Panc1 (cell line): ENCODE data around the gene MCM5. TPM values are rescaled to one million over a fixed set of nuclear protein-coding genes. Genes with fewer than 3 reads are reported as not detected.

Source experiments
- ATAC-seq: fragments of 200-7000 bp; cut with Tn5 transposase; 2 replicates; pipeline ENCODE4 v1.9.1; 2020; ENCODE audit warnings: mild to moderate bottlenecking, moderate library complexity
- BruUV-seq: library from RNA; stranded (reverse); fragments of 400-500 nt; replicated peaks from 2 replicates; lab custom pipeline; 2021; lab: Mats Ljungman, UMichigan
- CTCF ChIA-PET: fragments of 300-600 bp; sonication (Branson Sonifier 250); formaldehyde crosslinking; loops from one replicate; lab custom pipeline; 2022; ENCODE audit warnings: antibody characterized with exemption; lab: Charles Lee
- POLR2A ChIA-PET: fragments of 300-600 bp; sonication (Branson Sonifier 250); formaldehyde crosslinking; loops from one replicate; lab custom pipeline; 2022; ENCODE audit warnings: antibody characterized with exemption; lab: Charles Lee
- DNase-seq: peaks from one replicate; pipeline ENCODE4 v3.0.0-alpha.2; 2010; ENCODE audit warnings: low read depth, low spot score
- H3K27ac ChIP-seq: 2 replicates; pipeline ENCODE4 v1.5.1; 2011; ENCODE audit warnings: mild to moderate bottlenecking, low read length, inconsistent platforms
- H3K27me3 ChIP-seq: fragments of 200-500 bp; sonication (Bioruptor generic); 2 replicates; pipeline ENCODE4 v1.6.0; 2014; ENCODE audit warnings: low read length, inconsistent platforms; ENCODE audit not compliant: control insufficient read depth, insufficient read depth
- H3K36me3 ChIP-seq: fragments of 200-500 bp; sonication (Bioruptor generic); 2 replicates; pipeline ENCODE4 v1.5.1; 2014; ENCODE audit warnings: inconsistent platforms, mild to moderate bottlenecking, low read length, moderate library complexity; ENCODE audit not compliant: control insufficient read depth, insufficient read depth
- H3K4me1 ChIP-seq: 2 replicates; pipeline ENCODE4 v1.5.1; 2011; ENCODE audit warnings: inconsistent platforms, mild to moderate bottlenecking, low read length, moderate library complexity; ENCODE audit not compliant: control insufficient read depth, insufficient read depth
- H3K4me3 ChIP-seq, 2 experiments: 2 replicates each; pipeline ENCODE4 v1.5.1; 2011 to 2012; ENCODE audit warnings: low read depth in 2 of 2, low read length in 2 of 2, mild to moderate bottlenecking in 2 of 2, inconsistent platforms in 1 of 2, moderate library complexity in 1 of 2
- H3K9me3 ChIP-seq: fragments of 200-500 bp; sonication (Bioruptor generic); 2 replicates; pipeline ENCODE4 v1.5.1; 2014; ENCODE audit warnings: low read depth, mild to moderate bottlenecking, inconsistent platforms, low read length, moderate library complexity; ENCODE audit not compliant: control insufficient read depth, insufficient read depth
- CTCF ChIP-seq: fragments of 450-650 bp; IDR thresholded peaks from 2 replicates; pipeline ENCODE4 v1.5.1; 2017; ENCODE audit warnings: mild to moderate bottlenecking
- POLR2AphosphoS5 ChIP-seq: IDR thresholded peaks from 2 replicates; pipeline ENCODE4 v1.6.1; 2012; ENCODE audit warnings: mild to moderate bottlenecking, low read depth, low read length, moderate library complexity
- REST ChIP-seq, 2 experiments: IDR thresholded peaks; 2 replicates each; pipeline ENCODE4 v1.6.1; 2011 to 2012; ENCODE audit warnings: low read depth in 2 of 2, control low read depth in 1 of 2, low read length in 1 of 2, mild to moderate bottlenecking in 1 of 2, moderate library complexity in 1 of 2; ENCODE audit not compliant: insufficient read depth in 1 of 2
- SIN3A ChIP-seq: IDR thresholded peaks from 2 replicates; pipeline ENCODE4 v1.6.1; 2012; ENCODE audit warnings: low read depth, mild to moderate bottlenecking, low read length, moderate library complexity, borderline replicate concordance; ENCODE audit not compliant: insufficient read depth
- TCF7L2 ChIP-seq: IDR thresholded peaks from 2 replicates; pipeline ENCODE4 v1.6.1; 2011; ENCODE audit warnings: mild to moderate bottlenecking, low read depth, low read length, inconsistent platforms
- in situ Hi-C: cut with HindIII; loops from 2 replicates; pipeline ENCODE4 v1.10.0; 2016; ENCODE audit warnings: low sequenced_read_pairs, low pct_unique_long_range_greater_than_20kb
- intact Hi-C: fragments of 100-400 bp; cut with micrococcal nuclease; formaldehyde crosslinking; loops from one replicate; pipeline ENCODE4 v1.10.0; 2022; ENCODE audit not compliant: unreplicated experiment
- total RNA-seq: library from RNA; stranded (reverse); gene quantifications from one replicate; pipeline ENCODE4 v1.2.1, GENCODE V29; 2021; ENCODE audit not compliant: unreplicated experiment

Gene MCM5
- total RNA-seq, 1 experiment from 2014 or later = 122 TPM

- ChIA-PET POLR2A (no interaction called here), CTCF (no interaction called here)
- Histone ChIP-seq H3K4me1 (no peaks in the 10 kb centered on the region), H3K27me3 (no peaks in the 10 kb centered on the region), H3K36me3 (peaks cover 5% of the 10 kb centered on the region), H3K9me3 (no peaks in the 10 kb centered on the region), H3K4me3 (no peak overlapping the region), H3K27ac (no peak overlapping the region)
- in situ Hi-C loops = no loop called here
- DNase-seq = no peak
- BruUV-seq = no TSS peak
- no peak for ATAC-seq
- no peak for TF ChIP-seq CTCF
- no peak for TF ChIP-seq REST (IDR thresholded peaks at IDR 0.05; ENCODE audit: insufficient read depth in 1 of 2, low read depth in 2 of 2, low read length in 1 of 2)
- no peak for TF ChIP-seq TCF7L2
- no peak for TF ChIP-seq POLR2AphosphoS5
- no peak for TF ChIP-seq SIN3A
- intact Hi-C loops = no loop called here
Observed at GRCh38 chr22:35410663-35411034, 10.7 kb downstream of the MCM5 start.

- BruUV-seq = TSS peak; percentile 34
- POLR2A ChIA-PET = no interaction called here
Observed at GRCh38 chr22:35411102-35411501, 11.2 kb downstream of the MCM5 start.

More at GRCh38 chr22:35411102-35411501, 11.2 kb downstream of the MCM5 start:
- intact Hi-C loops (no loop called here), in situ Hi-C loops (no loop called here)
- no peak overlapping the region for H3K4me3 ChIP-seq
- H3K27ac ChIP-seq = no peak overlapping the region
- no peaks in the 10 kb centered on the region for H3K4me1 ChIP-seq
- no peak for ATAC-seq
- CTCF ChIA-PET = no interaction called here
- H3K27me3 ChIP-seq = no peaks in the 10 kb centered on the region
- H3K9me3 ChIP-seq = no peaks in the 10 kb centered on the region
- DNase-seq = no peak
- H3K36me3 ChIP-seq = peaks cover 5% of the 10 kb centered on the region
- TF ChIP-seq SIN3A = no peak
- no peak for TF ChIP-seq CTCF
- no peak for TF ChIP-seq REST (IDR thresholded peaks at IDR 0.05; ENCODE audit: insufficient read depth in 1 of 2, low read depth in 2 of 2, low read length in 1 of 2)
- TF ChIP-seq POLR2AphosphoS5 = no peak
